ENCODE measurements around the gene C9orf57.

GRCh38 chr9:72038890-72039410 is 21.5 kb downstream of the C9orf57 start:
- TF ChIP-seq POLR2A (IDR thresholded peaks at IDR 0.05): no peak
- TF ChIP-seq, protein P1, sequence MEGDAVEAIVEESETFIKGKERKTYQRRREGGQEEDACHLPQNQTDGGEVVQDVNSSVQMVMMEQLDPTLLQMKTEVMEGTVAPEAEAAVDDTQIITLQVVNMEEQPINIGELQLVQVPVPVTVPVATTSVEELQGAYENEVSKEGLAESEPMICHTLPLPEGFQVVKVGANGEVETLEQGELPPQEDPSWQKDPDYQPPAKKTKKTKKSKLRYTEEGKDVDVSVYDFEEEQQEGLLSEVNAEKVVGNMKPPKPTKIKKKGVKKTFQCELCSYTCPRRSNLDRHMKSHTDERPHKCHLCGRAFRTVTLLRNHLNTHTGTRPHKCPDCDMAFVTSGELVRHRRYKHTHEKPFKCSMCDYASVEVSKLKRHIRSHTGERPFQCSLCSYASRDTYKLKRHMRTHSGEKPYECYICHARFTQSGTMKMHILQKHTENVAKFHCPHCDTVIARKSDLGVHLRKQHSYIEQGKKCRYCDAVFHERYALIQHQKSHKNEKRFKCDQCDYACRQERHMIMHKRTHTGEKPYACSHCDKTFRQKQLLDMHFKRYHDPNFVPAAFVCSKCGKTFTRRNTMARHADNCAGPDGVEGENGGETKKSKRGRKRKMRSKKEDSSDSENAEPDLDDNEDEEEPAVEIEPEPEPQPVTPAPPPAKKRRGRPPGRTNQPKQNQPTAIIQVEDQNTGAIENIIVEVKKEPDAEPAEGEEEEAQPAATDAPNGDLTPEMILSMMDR (IDR thresholded peaks at IDR 0.05): peak; percentile 87 to 99 (median 97)

All from heart left ventricle (tissue), 13 donors.